Ascending aorta (tissue), 2 donors: Measurements from ENCODE around the gene HES1. TPM values are rescaled to one million over a fixed set of nuclear protein-coding genes. Genes with fewer than 3 reads are reported as not detected.

Experiments
- DNase-seq, 2 donors: peaks; one replicate each; pipeline ENCODE4 v3.0.0-alpha.2; 2019; ENCODE audit warnings: low spot score in 2 of 2
- H3K27ac ChIP-seq, 2 donors: fragments of 200-600 bp; sonication (generic); one replicate each; pipeline ENCODE4 v1.5.1; 2016 to 2017; ENCODE audit warnings: mild to moderate bottlenecking in 1 of 2
- H3K27me3 ChIP-seq: fragments of 200-600 bp; sonication (generic); one replicate; pipeline ENCODE4 v1.5.1; 2017
- H3K36me3 ChIP-seq, 2 donors: fragments of 200-600 bp; sonication (generic); one replicate each; pipeline ENCODE4 v1.5.1; 2016
- H3K4me1 ChIP-seq, 2 donors: fragments of 200-600 bp; sonication (generic); one replicate each; pipeline ENCODE4 v1.5.1; 2016 to 2017; ENCODE audit warnings: mild to moderate bottlenecking in 1 of 2
- H3K4me3 ChIP-seq, 2 donors: fragments of 200-600 bp; sonication (generic); one replicate each; pipeline ENCODE4 v1.5.1; 2016 to 2017; ENCODE audit warnings: mild to moderate bottlenecking in 1 of 2
- H3K9me3 ChIP-seq, 2 donors: fragments of 200-600 bp; sonication (generic); one replicate each; pipeline ENCODE4 v1.5.1; 2016
- CTCF ChIP-seq, 3 experiments: fragments of 200-600 bp in 2 of 3; fragments of 450-650 bp in 1 of 3; sonication (generic) in 2 of 3; IDR thresholded peaks; one replicate each; pipeline ENCODE4 v1.5.1; 2016 to 2019; ENCODE audit warnings: antibody characterized with exemption in 3 of 3, mild to moderate bottlenecking in 1 of 3, moderate library complexity in 1 of 3
- intact Hi-C: fragments of 100-400 bp; cut with DNase I; formaldehyde crosslinking; loops from one replicate; pipeline ENCODE4 v1.15.1; 2023
- total RNA-seq: library from RNA; depleted of rRNA; stranded (reverse); fragments of >200 nt; gene quantifications from one replicate; pipeline ENCODE4 v1.1.0, GENCODE V29; 2016

Gene HES1
- total RNA-seq, 1 donor from 2014 or later = 22.6 TPM

DNA sequence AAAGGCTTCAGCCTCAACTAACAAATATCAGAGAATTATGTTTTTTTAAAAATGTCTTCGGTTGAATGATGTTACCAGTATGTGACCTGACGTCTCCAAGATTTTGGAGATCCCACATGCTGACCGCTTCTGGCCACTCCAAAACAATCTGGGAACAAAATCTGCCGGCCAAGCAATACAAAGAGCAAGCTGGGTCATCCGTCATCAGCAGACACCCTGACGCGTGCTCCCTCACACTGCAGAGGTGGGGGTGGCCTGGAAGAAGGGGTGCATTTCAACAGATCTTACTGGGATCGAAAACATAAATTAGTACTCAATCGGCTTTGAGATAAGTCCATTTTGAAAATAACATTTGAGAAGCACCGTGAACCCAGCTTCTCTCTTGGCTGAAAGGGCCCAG, 33.6 kb downstream of the HES1 start:
- TF ChIP-seq CTCF (IDR thresholded peaks at IDR 0.05) = no peak
- Histone ChIP-seq H3K9me3 (no peaks in the 10 kb centered on the region), H3K36me3 (no peaks in the 10 kb centered on the region), H3K4me3 (no peak overlapping the region), H3K27ac (no peak overlapping the region), H3K4me1 (no peaks in the 10 kb centered on the region), H3K27me3 (no peaks in the 10 kb centered on the region)
- DNase-seq = no peak
- intact Hi-C loops = no loop called here

- no peaks in the 10 kb centered on the region for H3K9me3 ChIP-seq
- TF ChIP-seq CTCF (IDR thresholded peaks at IDR 0.05) = no peak
Measured at GRCh38 chr3:194170793-194171192, 34.8 kb downstream of the HES1 start.

GRCh38 chr3:194174406-194174805, 38.5 kb downstream of the HES1 start:
- no peak for DNase-seq
- intact Hi-C loops = no loop called here
- no peaks in the 10 kb centered on the region for H3K27me3 ChIP-seq
- no peaks in the 10 kb centered on the region for H3K4me1 ChIP-seq
- no peak overlapping the region for H3K4me3 ChIP-seq
- H3K9me3 ChIP-seq = no peaks in the 10 kb centered on the region
- no peaks in the 10 kb centered on the region for H3K36me3 ChIP-seq
- H3K27ac ChIP-seq = no peak overlapping the region
- TF ChIP-seq CTCF (IDR thresholded peaks at IDR 0.05) = no peak

More at GRCh38 chr3:194170793-194171192, 34.8 kb downstream of the HES1 start:
- no peak overlapping the region for H3K27ac ChIP-seq
- intact Hi-C loops = no loop called here
- H3K4me3 ChIP-seq = no peak overlapping the region
- no peaks in the 10 kb centered on the region for H3K27me3 ChIP-seq
- DNase-seq = no peak
- no peaks in the 10 kb centered on the region for H3K36me3 ChIP-seq
- no peaks in the 10 kb centered on the region for H3K4me1 ChIP-seq

DNA sequence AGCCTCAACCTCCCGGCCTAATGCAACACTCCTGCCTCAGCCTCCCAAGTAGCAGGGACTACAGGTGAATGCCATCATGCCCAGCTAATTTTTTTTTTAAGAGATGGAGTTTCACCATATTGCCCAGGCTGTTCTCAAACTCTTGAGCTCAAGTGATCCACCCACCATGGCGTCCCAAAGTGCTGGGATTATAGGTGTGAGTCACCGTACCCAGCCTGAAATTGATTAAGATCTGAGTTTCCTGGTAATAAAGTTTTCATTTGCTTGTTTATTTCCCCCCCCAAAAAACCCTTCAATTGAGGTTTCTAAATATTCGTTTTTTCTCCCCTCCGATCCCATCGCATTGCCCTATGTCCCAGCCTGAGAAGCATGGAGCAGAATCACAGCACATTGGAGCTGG, 39.0 kb downstream of the HES1 start:
- no peak for DNase-seq
- Histone ChIP-seq H3K4me3 (no peak overlapping the region), H3K4me1 (no peaks in the 10 kb centered on the region), H3K27me3 (no peaks in the 10 kb centered on the region), H3K27ac (no peak overlapping the region), H3K36me3 (no peaks in the 10 kb centered on the region), H3K9me3 (no peaks in the 10 kb centered on the region)
- TF ChIP-seq CTCF (IDR thresholded peaks at IDR 0.05) = no peak
- intact Hi-C loops = no loop called here

DNA sequence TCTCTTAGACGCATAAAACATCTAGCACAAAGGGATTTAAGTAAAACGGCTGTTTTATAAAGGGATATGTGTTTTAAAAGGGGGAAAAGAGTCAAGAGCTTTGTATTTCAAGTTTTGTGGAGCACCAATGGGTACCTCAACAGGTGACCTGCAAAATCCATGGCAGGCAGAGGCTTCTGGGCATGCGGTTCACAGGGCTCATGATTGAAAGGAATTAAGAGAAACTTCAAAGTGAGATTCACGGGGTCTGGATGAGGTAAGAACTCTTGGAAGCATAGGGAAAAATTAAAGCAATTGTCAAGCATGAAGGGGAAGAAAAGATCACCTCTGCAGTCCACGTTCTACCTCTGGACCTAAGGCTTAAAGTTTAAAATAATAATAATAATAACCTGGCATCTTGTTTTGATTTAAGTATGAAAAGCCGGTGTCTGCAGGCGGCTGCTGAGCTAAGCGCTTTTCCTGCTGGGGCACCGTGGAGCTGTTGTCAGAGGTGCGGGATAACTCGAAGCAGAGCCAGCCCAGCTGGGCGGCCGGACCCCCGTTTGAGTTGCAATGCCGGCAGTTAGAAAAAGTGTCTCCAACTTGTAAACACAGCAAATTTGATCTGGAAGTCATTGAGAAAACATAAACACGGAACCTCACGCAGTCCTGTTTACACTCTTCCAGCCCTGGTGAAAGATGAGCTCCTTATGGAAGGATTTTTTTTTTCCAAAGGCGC, 40.5 kb downstream of the HES1 start:
- no peaks in the 10 kb centered on the region for H3K27me3 ChIP-seq
- intact Hi-C loops = no loop called here
- no peak for TF ChIP-seq CTCF (IDR thresholded peaks at IDR 0.05)
- no peaks in the 10 kb centered on the region for H3K9me3 ChIP-seq
- H3K27ac ChIP-seq = no peak overlapping the region
- H3K4me3 ChIP-seq = no peak overlapping the region
- H3K4me1 ChIP-seq = no peaks in the 10 kb centered on the region
- H3K36me3 ChIP-seq = no peaks in the 10 kb centered on the region
- no peak for DNase-seq

DNA sequence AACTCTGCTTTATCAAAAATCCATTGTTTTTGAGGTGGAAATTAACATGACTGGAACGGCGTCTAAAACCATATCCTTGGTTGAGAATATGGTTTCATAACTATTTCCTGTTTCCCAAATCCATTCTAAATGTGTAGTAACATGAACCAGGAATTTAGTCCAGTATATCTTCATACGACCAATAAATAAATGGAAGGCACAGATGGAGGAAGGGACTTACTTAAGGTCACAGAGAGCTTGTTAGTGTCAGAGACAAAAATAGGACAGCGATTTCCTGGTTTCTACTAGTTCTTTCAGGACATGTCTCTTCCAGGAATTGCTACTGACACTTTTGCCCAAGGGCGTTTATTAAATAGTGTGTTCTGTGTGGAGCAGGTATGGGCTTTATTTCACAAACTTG, 41.2 kb downstream of the HES1 start:
- H3K4me3 ChIP-seq = no peak overlapping the region
- no peaks in the 10 kb centered on the region for H3K27me3 ChIP-seq
- no peaks in the 10 kb centered on the region for H3K4me1 ChIP-seq
- H3K27ac ChIP-seq = no peak overlapping the region
- intact Hi-C loops = no loop called here
- no peaks in the 10 kb centered on the region for H3K9me3 ChIP-seq
- no peaks in the 10 kb centered on the region for H3K36me3 ChIP-seq
- no peak for TF ChIP-seq CTCF (IDR thresholded peaks at IDR 0.05)
- no peak for DNase-seq
